GM23338 (cell line): Measurements from ENCODE around the gene TRIM72.
"Not testable (repeated sequence)": the region's sequence is repeated elsewhere in the genome, so short reads cannot be mapped to it uniquely, and the experiment has no call there.

Source experiments
- CREB1 ChIP-seq: fragments of 250-450 bp; sonication (Bioruptor Pico); IDR thresholded peaks from 2 replicates; pipeline ENCODE4 v1.5.0; 2020; ENCODE audit warnings: low read depth, mild to moderate bottlenecking, moderate library complexity
- CTCF ChIP-seq, 2 experiments: fragments of 200-600 bp in 1 of 2; sonication (generic) in 1 of 2; conservative IDR thresholded peaks; 2 replicates each; pipeline versions ENCODE4 v1.5.1 to v1.6.1; 2016 to 2017; ENCODE audit warnings: antibody characterized with exemption in 2 of 2, low read depth in 2 of 2, mild to moderate bottlenecking in 2 of 2, moderate library complexity in 1 of 2
- EZH2 ChIP-seq: fragments of 200-600 bp; sonication (generic); IDR thresholded peaks from one replicate; pipeline ENCODE4 v1.8.0; 2017; ENCODE audit warnings: antibody characterized with exemption, mild to moderate bottlenecking, low read depth; ENCODE audit not compliant: unreplicated experiment
- EZH2phosphoT487 ChIP-seq: fragments of 200-600 bp; sonication (generic); IDR thresholded peaks from one replicate; pipeline ENCODE4 v1.8.1; 2018; ENCODE audit warnings: antibody characterized with exemption; ENCODE audit not compliant: unreplicated experiment
- POLR2AphosphoS5 ChIP-seq: IDR thresholded peaks from 2 replicates; pipeline ENCODE4 v1.6.1; 2016; ENCODE audit warnings: antibody characterized with exemption, low read depth
- REST ChIP-seq: IDR thresholded peaks from one replicate; pipeline ENCODE4 v1.6.1; 2018; ENCODE audit warnings: antibody characterized with exemption; ENCODE audit not compliant: unreplicated experiment

GRCh38 chr16:31278853-31279252 is 64.9 kb downstream of the TRIM72 start:
- not testable (repeated sequence) for TF ChIP-seq CREB1 (CRISPR knock-in tag); POLR2AphosphoS5; CTCF (conservative IDR thresholded peaks at IDR 0.05; ENCODE audit: low read depth in 2 of 2); EZH2; EZH2phosphoT487; REST
